Urinary bladder (tissue), 4 donors: Measurements from ENCODE around the gene GGTLC3. TPM values are rescaled to one million over a fixed set of nuclear protein-coding genes. Genes with fewer than 3 reads are reported as not detected.
"Not testable (repeated sequence)": the region's sequence is repeated elsewhere in the genome, so short reads cannot be mapped to it uniquely, and the experiment has no call there.

Experiments
- DNase-seq: peaks from one replicate; pipeline ENCODE4 v3.0.0-alpha.2; 2015; ENCODE audit errors: extremely low spot score
- H3K27ac ChIP-seq: one replicate; pipeline ENCODE4 v1.5.1; 2013; ENCODE audit warnings: low read depth, mild to moderate bottlenecking, moderate library complexity
- H3K36me3 ChIP-seq: one replicate; pipeline ENCODE4 v1.6.1; 2013; ENCODE audit warnings: mild to moderate bottlenecking, moderate library complexity; ENCODE audit not compliant: insufficient read depth
- H3K4me1 ChIP-seq: one replicate; pipeline ENCODE4 v1.6.1; 2013; ENCODE audit warnings: mild to moderate bottlenecking, moderate library complexity; ENCODE audit not compliant: insufficient read depth
- H3K4me3 ChIP-seq: one replicate; pipeline ENCODE4 v1.5.1; 2013; ENCODE audit warnings: low read depth, low read length
- WGBS: extraction: QIAGEN DNeasy Blood & Tissue Kit; methylation state at CpG from one replicate; pipeline ENCODE4 v1.1.7; 2013; 5-methylcytosine and 5-hydroxymethylcytosine counted together
- polyA plus RNA-seq: library from polyadenylated mRNA; stranded (reverse); fragments of 200-250 nt; gene quantifications from one replicate; pipeline ENCODE4 v1.2.3, GENCODE V29; 2013
- total RNA-seq: library from RNA; depleted of rRNA; stranded (reverse); fragments of >200 nt; gene quantifications from one replicate; pipeline ENCODE4 v1.2.3, GENCODE V29; 2014
- donor health status: healthy with polysubstance abuse.
- donor health status: healthy.

The GGTLC3 gene
- total RNA-seq (not detected), polyA plus RNA-seq (not detected)

GRCh38 chr22:18518061-18518460 is at the start of gene GGTLC3:
Gene GGTLC3, minus strand, starts transcription at chr22:18518161. Its CDS starts 264 bp downstream, at chr22:18517897.
- not testable (repeated sequence) for H3K4me1 ChIP-seq, H3K36me3 ChIP-seq, DNase-seq, H3K27ac ChIP-seq, H3K4me3 ChIP-seq
- WGBS: no CpG with 5 or more reads among the region's 5 CpGs

GRCh38 chr22:18560099-18560974 is 42.4 kb upstream of the GGTLC3 start:
- not testable (repeated sequence) for DNase-seq, H3K4me1 ChIP-seq, H3K4me3 ChIP-seq, H3K36me3 ChIP-seq, H3K27ac ChIP-seq
- no CpG with 5 or more reads among the region's 16 CpGs for WGBS

- whole genome bisulfite sequencing: no CpG with 5 or more reads among the region's 6 CpGs
- H3K4me3 ChIP-seq, H3K27ac ChIP-seq, DNase-seq, H3K4me1 ChIP-seq, H3K36me3 ChIP-seq: not testable (repeated sequence)
Measured at GRCh38 chr22:18558939-18559338, 41.0 kb upstream of the GGTLC3 start.

GRCh38 chr22:18558516-18558915 is 40.6 kb upstream of the GGTLC3 start:
- H3K27ac ChIP-seq, H3K36me3 ChIP-seq, DNase-seq, H3K4me1 ChIP-seq, H3K4me3 ChIP-seq: not testable (repeated sequence)
- WGBS: no CpG with 5 or more reads among the region's 4 CpGs

GRCh38 chr22:18554280-18555256 is 36.6 kb upstream of the GGTLC3 start:
- no CpG with 5 or more reads among the region's 22 CpGs for WGBS
- DNase-seq, H3K4me1 ChIP-seq, H3K4me3 ChIP-seq, H3K27ac ChIP-seq, H3K36me3 ChIP-seq: not testable (repeated sequence)

- H3K4me1 ChIP-seq: not testable (repeated sequence)
- 79% methylated on average over 2 of the region's 19 CpGs for WGBS
Measured at GRCh38 chr22:18552839-18553597, 35.1 kb upstream of the GGTLC3 start.

GRCh38 chr22:18551046-18551445 is 33.1 kb upstream of the GGTLC3 start:
- not testable (repeated sequence) for DNase-seq, H3K36me3 ChIP-seq, H3K4me3 ChIP-seq, H3K27ac ChIP-seq, H3K4me1 ChIP-seq
- WGBS: 88% methylated on average over 2 of the region's 7 CpGs

More at GRCh38 chr22:18552839-18553597, 35.1 kb upstream of the GGTLC3 start:
- H3K36me3 ChIP-seq, H3K27ac ChIP-seq, DNase-seq, H3K4me3 ChIP-seq: not testable (repeated sequence)

- H3K4me3 ChIP-seq, H3K27ac ChIP-seq, H3K36me3 ChIP-seq, H3K4me1 ChIP-seq, DNase-seq: not testable (repeated sequence)
- 75% methylated on average over 10 of the region's 13 CpGs for WGBS
Measured at GRCh38 chr22:18549458-18550179, 31.7 kb upstream of the GGTLC3 start.

- H3K4me3 ChIP-seq, H3K36me3 ChIP-seq, DNase-seq, H3K4me1 ChIP-seq, H3K27ac ChIP-seq: not testable (repeated sequence)
- WGBS: 93% methylated on average over 9 of the region's 13 CpGs
Measured at GRCh38 chr22:18544615-18545014, 26.7 kb upstream of the GGTLC3 start.

GRCh38 chr22:18543400-18543799 is 25.4 kb upstream of the GGTLC3 start:
- H3K36me3 ChIP-seq, H3K27ac ChIP-seq, H3K4me1 ChIP-seq, H3K4me3 ChIP-seq, DNase-seq: not testable (repeated sequence)
- no CpG with 5 or more reads among the region's 11 CpGs for WGBS

- DNase-seq, H3K4me3 ChIP-seq: not testable (repeated sequence)
- WGBS: 89% methylated on average over 5 of the region's 6 CpGs
Measured at GRCh38 chr22:18539994-18540393, 22.0 kb upstream of the GGTLC3 start.

GRCh38 chr22:18534315-18534714 is 16.4 kb upstream of the GGTLC3 start:
- not testable (repeated sequence) for H3K4me1 ChIP-seq, H3K27ac ChIP-seq, DNase-seq, H3K36me3 ChIP-seq, H3K4me3 ChIP-seq
- no CpG with 5 or more reads among the region's 12 CpGs for WGBS

More at GRCh38 chr22:18539994-18540393, 22.0 kb upstream of the GGTLC3 start:
- H3K4me1 ChIP-seq, H3K27ac ChIP-seq, H3K36me3 ChIP-seq: not testable (repeated sequence)
